Vagina (tissue), 2 donors: ENCODE data around the gene GRIK4.
"Not testable (repeated sequence)": the region's sequence is repeated elsewhere in the genome, so short reads cannot be mapped to it uniquely, and the experiment has no call there.

Experiments used
- CTCF ChIP-seq, 3 experiments: fragments of 450-650 bp in 2 of 3; fragments of 200-600 bp in 1 of 3; sonication (generic) in 1 of 3; IDR thresholded peaks; one replicate each; pipeline ENCODE4 v1.5.1; 2017 to 2019; ENCODE audit warnings: antibody characterized with exemption in 3 of 3, mild to moderate bottlenecking in 2 of 3, moderate library complexity in 2 of 3
- POLR2A ChIP-seq, 2 donors: fragments of 450-650 bp; IDR thresholded peaks; one replicate each; pipeline ENCODE4 v1.6.1; 2017; ENCODE audit warnings: antibody characterized with exemption in 2 of 2, mild to moderate bottlenecking in 2 of 2, moderate library complexity in 2 of 2
- POLR2AphosphoS5 ChIP-seq, 2 donors: sonication (generic); formaldehyde crosslinking; IDR thresholded peaks; one replicate each; pipeline ENCODE4 v1.9.0; 2017; ENCODE audit warnings: antibody characterized with exemption in 2 of 2, mild to moderate bottlenecking in 2 of 2, low read depth in 1 of 2; ENCODE audit not compliant: insufficient read depth in 1 of 2

- TF ChIP-seq CTCF (IDR thresholded peaks at IDR 0.05); POLR2A (IDR thresholded peaks at IDR 0.05); POLR2AphosphoS5 (IDR thresholded peaks at IDR 0.05; ENCODE audit: insufficient read depth in 1 of 2, low read depth in 1 of 2): not testable (repeated sequence)
Measured at GRCh38 chr11:120624992-120625391, 113.4 kb downstream of the GRIK4 start.
